Measurements from ENCODE around the gene GPC3.
"Not testable (repeated sequence)": the region's sequence is repeated elsewhere in the genome, so short reads cannot be mapped to it uniquely, and the experiment has no call there.

Gene GPC3

DNA sequence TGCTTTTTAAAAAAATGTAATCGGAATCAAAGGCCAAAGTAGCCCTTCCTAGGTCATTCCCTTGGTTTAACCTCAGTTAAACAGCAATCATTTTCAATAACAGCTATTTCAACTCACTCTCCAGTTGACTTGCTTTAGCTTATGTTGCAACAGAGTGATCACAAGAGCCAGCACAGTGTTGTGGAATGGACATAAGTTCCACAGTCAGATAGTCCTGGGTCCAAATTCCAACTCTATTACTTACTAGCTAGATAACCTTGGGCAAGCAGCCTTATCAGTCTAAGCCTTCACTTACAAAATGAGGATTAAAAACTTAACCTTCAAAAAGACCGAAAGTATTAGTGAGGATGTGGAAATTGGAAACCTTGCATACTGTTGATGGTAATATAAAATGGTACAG, 9.2 kb upstream of the GPC3 start:
- no peak for DNase-seq (ENCODE audit: low spot score)
- in situ Hi-C loops (cut with MboI; ENCODE audit: low pct_unique_long_range_greater_than_20kb, low sequenced_read_pairs, unreplicated experiment) = no loop called here
- TF ChIP-seq, protein P1, sequence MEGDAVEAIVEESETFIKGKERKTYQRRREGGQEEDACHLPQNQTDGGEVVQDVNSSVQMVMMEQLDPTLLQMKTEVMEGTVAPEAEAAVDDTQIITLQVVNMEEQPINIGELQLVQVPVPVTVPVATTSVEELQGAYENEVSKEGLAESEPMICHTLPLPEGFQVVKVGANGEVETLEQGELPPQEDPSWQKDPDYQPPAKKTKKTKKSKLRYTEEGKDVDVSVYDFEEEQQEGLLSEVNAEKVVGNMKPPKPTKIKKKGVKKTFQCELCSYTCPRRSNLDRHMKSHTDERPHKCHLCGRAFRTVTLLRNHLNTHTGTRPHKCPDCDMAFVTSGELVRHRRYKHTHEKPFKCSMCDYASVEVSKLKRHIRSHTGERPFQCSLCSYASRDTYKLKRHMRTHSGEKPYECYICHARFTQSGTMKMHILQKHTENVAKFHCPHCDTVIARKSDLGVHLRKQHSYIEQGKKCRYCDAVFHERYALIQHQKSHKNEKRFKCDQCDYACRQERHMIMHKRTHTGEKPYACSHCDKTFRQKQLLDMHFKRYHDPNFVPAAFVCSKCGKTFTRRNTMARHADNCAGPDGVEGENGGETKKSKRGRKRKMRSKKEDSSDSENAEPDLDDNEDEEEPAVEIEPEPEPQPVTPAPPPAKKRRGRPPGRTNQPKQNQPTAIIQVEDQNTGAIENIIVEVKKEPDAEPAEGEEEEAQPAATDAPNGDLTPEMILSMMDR (IDR thresholded peaks at IDR 0.05; ENCODE audit: extremely low read depth, insufficient read depth, missing control alignments) = no peak

DNA sequence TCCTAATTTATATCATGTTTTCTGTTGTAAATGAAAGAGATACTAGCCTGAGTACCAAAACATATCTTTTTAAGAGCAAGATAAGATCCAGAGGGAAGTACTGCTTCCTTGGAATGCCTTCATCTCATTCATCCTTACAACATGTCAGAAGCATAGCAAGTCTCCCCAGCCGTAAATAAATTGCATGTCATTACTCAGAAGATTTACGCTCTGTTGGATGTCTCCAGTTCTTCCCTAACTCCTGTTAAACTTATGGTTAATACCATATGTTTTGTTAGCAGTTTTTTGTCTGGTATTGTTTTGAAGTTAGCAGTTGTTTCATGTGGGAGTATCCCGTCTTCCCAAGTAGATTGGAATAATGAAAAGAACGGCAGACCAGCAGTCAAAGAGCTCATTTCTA, 7.5 kb upstream of the GPC3 start:
- no peak for DNase-seq (ENCODE audit: low spot score)
- in situ Hi-C loops (cut with MboI; ENCODE audit: low pct_unique_long_range_greater_than_20kb, low sequenced_read_pairs, unreplicated experiment) = no loop called here
- TF ChIP-seq, protein P1 (IDR thresholded peaks at IDR 0.05; ENCODE audit: extremely low read depth, insufficient read depth, missing control alignments) = no peak

- no peak for DNase-seq (ENCODE audit: low spot score)
- in situ Hi-C loops (cut with MboI; ENCODE audit: low pct_unique_long_range_greater_than_20kb, low sequenced_read_pairs, unreplicated experiment) = no loop called here
Observed at GRCh38 chrX:133991814-133992213, 6.4 kb upstream of the GPC3 start.

DNA sequence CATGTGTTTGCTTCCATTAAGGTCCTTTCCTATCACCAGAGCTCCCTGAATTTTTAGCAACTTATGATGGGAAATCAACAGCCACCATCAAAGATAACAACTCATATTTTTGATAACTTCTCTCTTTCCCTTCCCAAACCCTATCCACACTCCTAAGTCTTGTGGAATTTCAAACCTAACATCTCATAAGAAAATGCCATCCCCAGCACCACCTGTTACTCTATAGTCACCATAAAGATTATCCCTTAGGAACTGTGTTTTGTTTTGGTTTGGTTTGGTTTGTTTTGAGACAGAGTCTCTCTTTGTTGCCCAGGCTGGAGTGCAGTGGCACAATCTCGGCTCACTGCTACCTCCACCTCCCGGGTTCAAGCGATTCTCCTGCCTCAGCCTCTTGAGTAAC, 5.7 kb upstream of the GPC3 start:
- in situ Hi-C loops (cut with MboI; ENCODE audit: low pct_unique_long_range_greater_than_20kb, low sequenced_read_pairs, unreplicated experiment); DNase-seq (ENCODE audit: low spot score): not testable (repeated sequence)

More at GRCh38 chrX:133991814-133992213, 6.4 kb upstream of the GPC3 start:
- TF ChIP-seq, protein P1 (IDR thresholded peaks at IDR 0.05; ENCODE audit: extremely low read depth, insufficient read depth, missing control alignments) = no peak

DNA sequence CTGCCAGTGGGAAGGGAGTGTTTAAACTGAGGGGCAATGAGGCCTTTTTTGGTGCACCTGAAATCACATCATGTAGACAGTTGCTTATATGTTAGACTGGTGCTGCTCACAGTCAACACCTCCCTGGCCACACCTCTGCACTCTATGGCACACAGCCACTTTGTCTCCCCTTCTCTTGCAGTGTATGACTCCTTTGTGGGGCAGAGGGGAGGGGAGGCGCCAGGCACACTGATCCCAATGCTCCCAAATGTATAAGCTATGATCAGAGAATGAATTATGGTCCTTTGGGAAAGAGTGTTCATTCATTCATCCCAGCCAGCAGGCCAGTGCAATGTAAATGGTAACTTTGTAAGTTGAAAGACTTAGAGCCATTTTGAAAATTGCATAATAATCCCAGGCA, 4.6 kb upstream of the GPC3 start:
- in situ Hi-C loops (cut with MboI; ENCODE audit: low pct_unique_long_range_greater_than_20kb, low sequenced_read_pairs, unreplicated experiment) = no loop called here

DNA sequence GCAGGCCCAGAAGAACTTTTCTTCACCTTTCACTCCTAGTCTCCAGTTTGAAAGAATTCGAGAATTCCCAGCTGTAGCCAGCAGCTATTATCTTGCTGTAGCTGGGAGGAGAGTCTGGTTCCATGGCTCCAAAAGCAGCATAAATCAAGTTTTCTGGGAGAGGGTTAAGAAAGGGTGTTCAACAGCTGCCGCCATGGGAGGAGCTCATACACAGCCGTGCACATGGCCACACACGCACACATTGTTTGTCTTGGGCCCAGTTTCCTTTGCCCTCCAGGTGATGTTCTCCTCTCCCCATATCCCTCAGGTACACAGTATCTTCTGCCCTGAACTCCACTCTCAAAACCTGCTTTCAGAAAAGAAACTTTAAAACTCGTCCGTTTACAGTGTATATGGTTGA, 4.1 kb upstream of the GPC3 start:
- no peak for DNase-seq (ENCODE audit: low spot score)
- in situ Hi-C loops (cut with MboI; ENCODE audit: low pct_unique_long_range_greater_than_20kb, low sequenced_read_pairs, unreplicated experiment) = no loop called here
- TF ChIP-seq, protein P1 (IDR thresholded peaks at IDR 0.05; ENCODE audit: extremely low read depth, insufficient read depth, missing control alignments) = no peak

More for the DNA sequence above, 4.6 kb upstream of the GPC3 start:
- TF ChIP-seq, protein P1 (IDR thresholded peaks at IDR 0.05; ENCODE audit: extremely low read depth, insufficient read depth, missing control alignments) = no peak
- no peak for DNase-seq (ENCODE audit: low spot score)

DNA sequence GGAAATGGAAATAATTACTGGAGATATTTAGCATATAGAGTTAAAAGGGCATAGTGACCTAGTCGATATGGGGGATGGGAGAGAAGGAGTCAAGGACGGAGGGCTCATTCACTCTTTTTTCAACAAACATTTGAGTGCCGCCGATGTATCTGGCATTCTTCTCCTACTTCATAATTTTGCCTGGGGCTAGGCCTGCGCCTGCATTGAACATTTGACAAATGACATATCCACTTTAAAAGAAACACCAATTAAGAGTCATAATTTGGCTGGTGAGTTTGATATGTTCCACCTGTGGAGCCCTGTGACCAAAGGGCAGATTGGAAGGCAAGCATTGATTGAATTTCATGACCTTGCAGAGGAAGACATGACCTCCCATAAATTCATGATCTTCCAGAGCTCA, 2.6 kb upstream of the GPC3 start:
- no peak for DNase-seq (ENCODE audit: low spot score)
- in situ Hi-C loops (cut with MboI; ENCODE audit: low pct_unique_long_range_greater_than_20kb, low sequenced_read_pairs, unreplicated experiment) = no loop called here
- TF ChIP-seq, protein P1 (IDR thresholded peaks at IDR 0.05; ENCODE audit: extremely low read depth, insufficient read depth, missing control alignments) = no peak
